Fibroblast of lung (primary cell): Measurements from ENCODE around the gene LORICRIN. TPM values are rescaled to one million over a fixed set of nuclear protein-coding genes. Genes with fewer than 3 reads are reported as not detected.
"Not testable (repeated sequence)": the region's sequence is repeated elsewhere in the genome, so short reads cannot be mapped to it uniquely, and the experiment has no call there.

Source experiments
- DNase-seq, 2 donors: peaks; one replicate each; pipeline versions ENCODE4 v3.0.0 to v3.0.0-alpha.2; 2010; ENCODE audit warnings: low read depth in 2 of 2
- H2AFZ ChIP-seq: 2 replicates; pipeline ENCODE4 v1.5.1; 2012; ENCODE audit warnings: low read length, control low read depth, inconsistent platforms
- H3K27ac ChIP-seq: 2 replicates; pipeline ENCODE4 v1.5.1; 2011; ENCODE audit warnings: low read length, control low read depth; ENCODE audit not compliant: insufficient read depth
- H3K27me3 ChIP-seq: 2 replicates; pipeline ENCODE4 v1.5.1; 2011; ENCODE audit warnings: mild to moderate bottlenecking, low read length; ENCODE audit not compliant: control insufficient read depth, insufficient read depth
- H3K36me3 ChIP-seq: 2 replicates; pipeline ENCODE4 v1.5.1; 2011; ENCODE audit warnings: low read length; ENCODE audit not compliant: control insufficient read depth, insufficient read depth
- H3K4me1 ChIP-seq: 2 replicates; pipeline ENCODE4 v1.5.1; 2011; ENCODE audit warnings: low read length; ENCODE audit not compliant: control insufficient read depth, insufficient read depth; ENCODE audit errors: extremely low read depth
- H3K4me2 ChIP-seq: 2 replicates; pipeline ENCODE4 v1.5.1; 2011; ENCODE audit warnings: low read length, control low read depth; ENCODE audit not compliant: insufficient read depth; ENCODE audit errors: extremely low read depth
- H3K4me3 ChIP-seq, 4 experiments: fragments of 200-600 bp in 1 of 4; sonication (generic) in 1 of 4; replicated peaks in 1 of 4; 2 replicates each; pipeline ENCODE4 v1.5.1; 2011 to 2016; ENCODE audit warnings: low read length in 4 of 4, low read depth in 3 of 4, mild to moderate bottlenecking in 3 of 4, control low read depth in 2 of 4, inconsistent platforms in 1 of 4, mixed read lengths in 1 of 4; ENCODE audit not compliant: insufficient read depth in 1 of 4; ENCODE audit errors: control extremely low read depth in 1 of 4
- H3K79me2 ChIP-seq: 2 replicates; pipeline ENCODE4 v1.5.1; 2012; ENCODE audit warnings: mild to moderate bottlenecking, low read length, inconsistent platforms; ENCODE audit not compliant: control insufficient read depth, insufficient read depth
- H3K9ac ChIP-seq: 2 replicates; pipeline ENCODE4 v1.5.1; 2011; ENCODE audit warnings: mild to moderate bottlenecking, low read length, control low read depth; ENCODE audit not compliant: insufficient read depth
- H3K9me3 ChIP-seq: 2 replicates; pipeline ENCODE4 v1.5.1; 2012; ENCODE audit warnings: low read depth, low read length; ENCODE audit not compliant: control insufficient read depth, insufficient read depth
- H4K20me1 ChIP-seq: 2 replicates; pipeline ENCODE4 v1.5.1; 2011; ENCODE audit warnings: low read length; ENCODE audit not compliant: control insufficient read depth, insufficient read depth; ENCODE audit errors: extremely low read depth
- CTCF ChIP-seq, 2 donors: IDR thresholded peaks in 1 of 2; conservative IDR thresholded peaks in 1 of 2; 1 replicate in 1 of 2; 2 replicates in 1 of 2; pipeline ENCODE4 v1.5.1; 2011 to 2012; ENCODE audit warnings: low read length in 2 of 2, control low read depth in 1 of 2, inconsistent platforms in 1 of 2, low read depth in 1 of 2, mild to moderate bottlenecking in 1 of 2
- EZH2 ChIP-seq: IDR thresholded peaks from 2 replicates; pipeline ENCODE4 v1.5.1; 2012; ENCODE audit warnings: low read length, control low read depth, mild to moderate bottlenecking; ENCODE audit errors: missing control alignments
- polyA plus RNA-seq, 2 donors: library from polyadenylated mRNA; depleted of rRNA in 1 of 2; stranded (reverse) in 1 of 2; unstranded in 1 of 2; fragments of >200 nt; gene quantifications; 2 replicates each; pipeline ENCODE4 v1.2.1, GENCODE V29; 2011 to 2012; ENCODE audit warnings: missing spikeins in 1 of 2
- total RNA-seq: library from RNA; depleted of rRNA; stranded (reverse); fragments of >200 nt; gene quantifications from 2 replicates; pipeline ENCODE4 v1.2.1, GENCODE V29; 2014

Gene LORICRIN
- total and polyA plus RNA-seq, 2 donors (not counting 1 experiment from before 2014, with no cell fraction given): not detected

GRCh38 chr1:153220606-153221303, 38.7 kb upstream of the LORICRIN start:
- Histone ChIP-seq H2AFZ (no peak overlapping the region), H3K27ac (no peak overlapping the region), H3K9me3 (no peaks in the 10 kb centered on the region), H3K4me2 (no peak overlapping the region), H3K9ac (no peak overlapping the region), H3K79me2 (no peaks in the 10 kb centered on the region), H3K36me3 (no peaks in the 10 kb centered on the region), H4K20me1 (no peaks in the 10 kb centered on the region), H3K4me3 (no peak overlapping the region), H3K4me1 (no peaks in the 10 kb centered on the region), H3K27me3 (no peaks in the 10 kb centered on the region)
- no peak for DNase-seq
- no peak for TF ChIP-seq CTCF (conservative IDR thresholded peaks at IDR 0.05 in 1 of 2, IDR thresholded peaks at IDR 0.05 in 1 of 2; ENCODE audit: low read depth in 1 of 2, low read length in 2 of 2)
- TF ChIP-seq EZH2: no peak

- not testable (repeated sequence) for H3K4me1 ChIP-seq, H3K79me2 ChIP-seq
These were observed 36.2 kb upstream of the LORICRIN start for GRCh38 chr1:153223040-153223891.

More at GRCh38 chr1:153223040-153223891, 36.2 kb upstream of the LORICRIN start:
- not testable (repeated sequence) for H3K9ac ChIP-seq, H3K36me3 ChIP-seq, H3K27me3 ChIP-seq, H4K20me1 ChIP-seq, H3K4me3 ChIP-seq, H2AFZ ChIP-seq, H3K27ac ChIP-seq, H3K9me3 ChIP-seq, H3K4me2 ChIP-seq
- peak; percentile 10 to 48 for DNase-seq
- TF ChIP-seq CTCF (conservative IDR thresholded peaks at IDR 0.05 in 1 of 2, IDR thresholded peaks at IDR 0.05 in 1 of 2; ENCODE audit: low read depth in 1 of 2, low read length in 2 of 2): peak; percentile 54 to 55
